K562 (cell line): ENCODE data around the gene SRL. TPM values are rescaled to one million over a fixed set of nuclear protein-coding genes. Genes with fewer than 3 reads are reported as not detected.

Experiments
- BRD9 ChIP-seq: fragments of 450-650 bp; IDR thresholded peaks from 2 replicates; pipeline ENCODE4 v1.6.1; 2018; ENCODE audit warnings: low read depth; ENCODE audit not compliant: partially characterized antibody
- DACH1 ChIP-seq: fragments of 450-650 bp; IDR thresholded peaks from 2 replicates; pipeline ENCODE4 v1.6.1; 2018; ENCODE audit not compliant: partially characterized antibody
- ESRRA ChIP-seq: fragments of 450-650 bp; IDR thresholded peaks from 2 replicates; pipeline ENCODE4 v1.6.1; 2014; ENCODE audit warnings: low read depth, mild to moderate bottlenecking, moderate library complexity, borderline replicate concordance
- ESRRB ChIP-seq: fragments of 250-450 bp; sonication (Bioruptor Pico); IDR thresholded peaks from 2 replicates; pipeline ENCODE4 v1.5.0; 2020; ENCODE audit warnings: mild to moderate bottlenecking, moderate library complexity, borderline replicate concordance
- MTF1 ChIP-seq: fragments of 250-450 bp; sonication (Bioruptor Pico); IDR thresholded peaks from 2 replicates; pipeline ENCODE4 v1.9.0; 2021; ENCODE audit warnings: moderate library complexity, mild to moderate bottlenecking, inconsistent platforms, borderline replicate concordance
- PREB ChIP-seq: sonication (generic); formaldehyde crosslinking; IDR thresholded peaks from 2 replicates; pipeline ENCODE4 v1.8.1; 2023; ENCODE audit warnings: mild to moderate bottlenecking, missing genetic modification reagents
- REST ChIP-seq, 2 experiments: fragments of 450-650 bp; formaldehyde crosslinking in 1 of 2; IDR thresholded peaks; 2 replicates each; pipeline versions ENCODE4 v1.4.0 to v1.6.1; 2014 to 2020; ENCODE audit warnings: mild to moderate bottlenecking in 2 of 2, borderline replicate concordance in 1 of 2, low read depth in 1 of 2
- USF1 ChIP-seq: sonication (generic); formaldehyde crosslinking; IDR thresholded peaks from 2 replicates; pipeline ENCODE4 v1.9.0; 2022; ENCODE audit warnings: mild to moderate bottlenecking, missing genetic modification reagents
- ZNF408 ChIP-seq: fragments of 250-450 bp; sonication (Bioruptor Pico); IDR thresholded peaks from 2 replicates; pipeline ENCODE4 v1.4.0; 2020; ENCODE audit warnings: low read depth, mild to moderate bottlenecking, moderate library complexity
- ZNF609 ChIP-seq: sonication (generic); formaldehyde crosslinking; IDR thresholded peaks from 2 replicates; pipeline ENCODE4 v1.8.1; 2023; ENCODE audit warnings: missing genetic modification reagents, mild to moderate bottlenecking, borderline replicate concordance
- ZNF77 ChIP-seq: fragments of 250-450 bp; sonication (Bioruptor Pico); IDR thresholded peaks from 2 replicates; pipeline ENCODE4 v1.5.0; 2020
- polyA plus RNA-seq, 8 experiments: library from polyadenylated mRNA; depleted of rRNA in 4 of 8; stranded (reverse) in 5 of 8; unstranded in 3 of 8; fragments of >200 nt; fragmentation: Nextera tagmentation in 2 of 8; fragmentation: Illumina TruSeq in 1 of 8; extraction: Ambion mirVana in 2 of 8; extraction: Trizol in 1 of 8; gene quantifications; 2 replicates each; pipeline versions ENCODE4 v1.2.1 to v1.2.3, GENCODE V29; 2011 to 2014; ENCODE audit warnings: inconsistent platforms in 1 of 8, missing spikeins in 1 of 8
- total RNA-seq, 7 experiments: library from RNA; depleted of rRNA in 6 of 7; stranded (reverse); fragments of >200 nt in 6 of 7; fragmentation: Illumina TruSeq in 2 of 7; extraction: Trizol in 2 of 7; gene quantifications; 2 replicates each; pipeline versions ENCODE4 v1.2.1 to v1.2.3, GENCODE V29; 2011 to 2021; ENCODE audit warnings: low replicate concordance in 1 of 7

SRL gene
- total and polyA plus RNA-seq, 9 of the 15 experiments (the other 6 are each of a cell fraction or from before 2014, with no cell fraction given), result 0.01 TPM; not detected in 8

GRCh38 chr16:4200000-4200780, 41.7 kb downstream of the SRL start (continued):
- TF ChIP-seq REST (IDR thresholded peaks at IDR 0.05; ENCODE audit: borderline replicate concordance), result peak; percentile 88
- TF ChIP-seq REST (CRISPR knock-in tag; IDR thresholded peaks at IDR 0.05; ENCODE audit: low read depth), result no peak
- TF ChIP-seq ZNF408 (CRISPR knock-in tag), result no peak
- TF ChIP-seq PREB (CRISPR knock-in tag), result no peak
- TF ChIP-seq BRD9, result no peak
- no peak for TF ChIP-seq DACH1
- TF ChIP-seq USF1 (CRISPR knock-in tag), result 0 out of 2 replicates have a peak, but pooled peaks have one; percentile 20
- peak; percentile 87; the same call in 1 of the 2 replicates for TF ChIP-seq ESRRA
- no peak for TF ChIP-seq ZNF77 (CRISPR knock-in tag)
- no peak for TF ChIP-seq MTF1 (CRISPR knock-in tag)
- TF ChIP-seq ESRRB (CRISPR knock-in tag), result no peak
- TF ChIP-seq ZNF609 (CRISPR knock-in tag), result no peak
